Body of pancreas (tissue), 4 donors: ENCODE data around the gene SEC14L6.

Experiments used
- POLR2A ChIP-seq, 3 donors: fragments of 450-650 bp; IDR thresholded peaks; one replicate each; pipeline ENCODE4 v1.6.1; 2016; ENCODE audit warnings: antibody characterized with exemption in 3 of 3, mild to moderate bottlenecking in 2 of 3
- TF ChIP-seq, protein P1 (sequence below), 7 experiments: fragments of 450-650 bp in 4 of 7; fragments of 200-600 bp in 3 of 7; sonication (generic) in 3 of 7; IDR thresholded peaks; one replicate each; pipeline ENCODE4 v1.5.1; 2016 to 2019; ENCODE audit warnings: antibody characterized with exemption in 7 of 7

DNA sequence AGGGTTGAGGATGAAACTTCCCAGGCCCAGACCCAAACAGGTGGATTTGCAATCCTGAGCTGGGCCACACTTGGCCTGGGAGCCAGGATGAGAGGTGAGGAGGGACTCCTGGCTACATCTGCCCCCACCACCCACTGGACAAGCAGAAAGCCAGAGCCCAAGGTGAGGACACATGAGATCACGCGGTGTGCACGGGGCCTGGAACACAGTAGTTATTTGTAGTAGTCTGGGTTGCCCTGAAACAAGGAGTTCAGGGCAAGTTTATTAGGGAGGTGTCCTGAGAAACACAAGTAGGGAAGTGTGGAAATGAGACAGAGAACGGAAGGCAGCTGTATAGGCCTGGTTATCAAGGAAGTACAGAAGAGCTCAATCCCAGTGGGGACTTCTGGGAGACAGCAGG, 647 bp upstream of the SEC14L6 start:
- no peak for TF ChIP-seq POLR2A (IDR thresholded peaks at IDR 0.05)
- TF ChIP-seq, protein P1, sequence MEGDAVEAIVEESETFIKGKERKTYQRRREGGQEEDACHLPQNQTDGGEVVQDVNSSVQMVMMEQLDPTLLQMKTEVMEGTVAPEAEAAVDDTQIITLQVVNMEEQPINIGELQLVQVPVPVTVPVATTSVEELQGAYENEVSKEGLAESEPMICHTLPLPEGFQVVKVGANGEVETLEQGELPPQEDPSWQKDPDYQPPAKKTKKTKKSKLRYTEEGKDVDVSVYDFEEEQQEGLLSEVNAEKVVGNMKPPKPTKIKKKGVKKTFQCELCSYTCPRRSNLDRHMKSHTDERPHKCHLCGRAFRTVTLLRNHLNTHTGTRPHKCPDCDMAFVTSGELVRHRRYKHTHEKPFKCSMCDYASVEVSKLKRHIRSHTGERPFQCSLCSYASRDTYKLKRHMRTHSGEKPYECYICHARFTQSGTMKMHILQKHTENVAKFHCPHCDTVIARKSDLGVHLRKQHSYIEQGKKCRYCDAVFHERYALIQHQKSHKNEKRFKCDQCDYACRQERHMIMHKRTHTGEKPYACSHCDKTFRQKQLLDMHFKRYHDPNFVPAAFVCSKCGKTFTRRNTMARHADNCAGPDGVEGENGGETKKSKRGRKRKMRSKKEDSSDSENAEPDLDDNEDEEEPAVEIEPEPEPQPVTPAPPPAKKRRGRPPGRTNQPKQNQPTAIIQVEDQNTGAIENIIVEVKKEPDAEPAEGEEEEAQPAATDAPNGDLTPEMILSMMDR (IDR thresholded peaks at IDR 0.05), result no peak
